Stimulated activated CD8-positive, alpha-beta memory T cell treated with anti-CD3 and anti-CD28 coated beads, Interleukin-12 subunit alpha, Interleukin-12 subunit beta, amount 100 ng/mL, for 4 hours (primary cell): ENCODE measurements around the gene CLDN4.
"Not testable (repeated sequence)": the region's sequence is repeated elsewhere in the genome, so short reads cannot be mapped to it uniquely, and the experiment has no call there.

Experiments used
- DNase-seq: peaks from one replicate; pipeline ENCODE4 v3.0.0-alpha.2; 2020; ENCODE audit warnings: low read depth

Gene CLDN4, protein sequence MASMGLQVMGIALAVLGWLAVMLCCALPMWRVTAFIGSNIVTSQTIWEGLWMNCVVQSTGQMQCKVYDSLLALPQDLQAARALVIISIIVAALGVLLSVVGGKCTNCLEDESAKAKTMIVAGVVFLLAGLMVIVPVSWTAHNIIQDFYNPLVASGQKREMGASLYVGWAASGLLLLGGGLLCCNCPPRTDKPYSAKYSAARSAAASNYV

GRCh38 chr7:73830681-73831583, at the start of gene CLDN4:
CLDN4 (plus strand) TSS chr7:73830996; CDS start chr7:73831202, 206 bp downstream.
- no peak for DNase-seq

- DNase-seq: no peak
Measured at GRCh38 chr7:73786588-73786987, 44.2 kb upstream of the CLDN4 start.

DNA sequence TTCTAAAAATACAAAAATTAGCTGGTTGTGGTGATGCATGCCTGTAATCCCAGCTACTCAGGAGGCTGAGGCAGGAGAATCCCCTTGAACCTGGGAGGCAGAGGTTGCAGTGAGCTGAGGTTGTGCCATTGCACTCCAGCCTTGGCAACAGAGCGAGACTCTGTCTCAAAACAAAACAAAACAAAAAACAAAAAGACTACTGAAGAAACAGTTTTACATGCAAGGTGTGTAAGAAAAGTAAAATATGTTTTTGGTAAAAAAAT, 43.1 kb upstream of the CLDN4 start:
- not testable (repeated sequence) for DNase-seq

DNA sequence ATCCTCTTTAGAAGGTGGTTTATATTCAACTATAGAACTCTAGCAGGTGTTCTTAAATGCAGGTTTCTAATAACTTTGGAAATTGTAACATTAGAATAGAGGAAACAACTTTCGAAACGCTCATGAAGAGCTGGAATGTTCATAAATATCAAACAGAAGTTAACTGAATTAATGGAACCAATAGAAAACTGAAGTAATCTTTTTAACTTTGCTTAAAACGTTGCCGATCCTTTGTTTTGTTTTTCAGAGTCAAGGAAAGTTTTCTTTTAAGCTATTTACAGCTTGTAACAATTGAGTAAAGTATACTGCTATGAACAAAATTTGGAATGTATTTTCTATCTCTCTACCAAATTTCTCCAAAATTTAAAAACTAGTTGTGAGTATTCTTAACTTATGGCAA, 41.7 kb upstream of the CLDN4 start:
- DNase-seq: no peak

- not testable (repeated sequence) for DNase-seq
Measured at GRCh38 chr7:73791170-73791690, 39.6 kb upstream of the CLDN4 start.

- DNase-seq: not testable (repeated sequence)
Measured at GRCh38 chr7:73795188-73795587, 35.6 kb upstream of the CLDN4 start.

- not testable (repeated sequence) for DNase-seq
Measured at GRCh38 chr7:73796656-73797055, 34.1 kb upstream of the CLDN4 start.

- not testable (repeated sequence) for DNase-seq
Measured at GRCh38 chr7:73797176-73797575, 33.6 kb upstream of the CLDN4 start.

DNA sequence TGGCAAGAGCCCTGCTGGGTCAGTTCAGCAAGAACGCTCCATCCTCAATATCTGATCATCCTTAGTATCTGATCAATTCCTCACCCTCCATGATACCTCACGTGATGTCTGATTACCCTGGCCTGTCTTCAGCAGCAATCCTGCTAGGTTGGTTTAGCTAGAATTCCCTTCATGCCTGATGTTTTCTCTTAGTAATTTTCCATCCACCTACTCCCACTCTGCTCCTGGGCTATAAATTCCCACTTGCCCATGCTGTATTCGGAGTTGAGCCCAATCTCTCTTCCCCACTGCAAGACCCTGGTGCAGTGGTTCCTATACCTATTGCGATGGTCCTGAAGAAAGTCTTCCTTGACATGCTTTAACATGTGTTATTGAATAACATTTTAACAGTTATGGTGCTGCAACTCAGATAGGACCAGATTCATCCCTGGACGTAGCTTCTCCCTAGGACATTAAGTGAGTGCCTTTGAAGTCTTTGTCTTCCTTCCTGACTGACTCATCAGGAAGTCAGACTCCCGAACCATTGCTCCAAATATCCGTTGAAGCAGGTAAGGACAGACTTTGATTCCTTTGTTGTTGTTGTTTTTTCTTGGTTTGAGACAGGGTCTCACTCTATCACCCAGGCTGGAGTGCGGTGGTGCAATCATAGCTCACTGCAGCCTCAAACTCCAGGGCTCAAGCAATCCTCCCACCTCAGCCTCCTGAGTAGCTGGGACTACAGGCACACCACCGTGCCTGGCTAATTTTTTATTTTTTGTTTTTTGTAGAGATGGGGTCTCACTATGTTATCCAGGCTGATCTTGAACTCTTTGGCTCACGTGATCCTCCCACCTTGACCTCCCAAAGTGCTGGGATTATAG, 31.3 kb upstream of the CLDN4 start:
- DNase-seq: no peak

- DNase-seq: no peak
Measured at GRCh38 chr7:73801577-73801976, 29.2 kb upstream of the CLDN4 start.

DNA sequence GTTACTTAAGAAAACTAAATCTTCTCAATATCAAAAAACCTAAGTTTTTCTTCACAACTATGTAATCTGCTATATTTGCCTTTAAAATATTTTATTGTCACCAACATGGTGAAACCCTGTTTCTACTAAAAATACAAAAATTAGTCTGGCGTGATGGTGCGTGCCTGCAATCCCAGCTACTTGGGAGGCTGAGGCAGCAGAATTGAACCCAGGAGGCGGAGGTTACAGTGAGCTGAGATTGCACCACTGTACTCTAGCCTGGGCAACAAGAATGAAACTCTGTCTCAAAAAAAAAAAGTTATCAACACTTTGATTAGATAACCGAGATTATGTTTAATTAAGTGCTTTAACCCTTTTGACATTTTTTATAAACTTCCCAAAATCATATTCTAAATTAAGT, 28.3 kb upstream of the CLDN4 start:
- no peak for DNase-seq

GRCh38 chr7:73809467-73809951, 21.3 kb upstream of the CLDN4 start:
- no peak for DNase-seq

GRCh38 chr7:73810998-73811360, 19.8 kb upstream of the CLDN4 start:
- DNase-seq: no peak

DNA sequence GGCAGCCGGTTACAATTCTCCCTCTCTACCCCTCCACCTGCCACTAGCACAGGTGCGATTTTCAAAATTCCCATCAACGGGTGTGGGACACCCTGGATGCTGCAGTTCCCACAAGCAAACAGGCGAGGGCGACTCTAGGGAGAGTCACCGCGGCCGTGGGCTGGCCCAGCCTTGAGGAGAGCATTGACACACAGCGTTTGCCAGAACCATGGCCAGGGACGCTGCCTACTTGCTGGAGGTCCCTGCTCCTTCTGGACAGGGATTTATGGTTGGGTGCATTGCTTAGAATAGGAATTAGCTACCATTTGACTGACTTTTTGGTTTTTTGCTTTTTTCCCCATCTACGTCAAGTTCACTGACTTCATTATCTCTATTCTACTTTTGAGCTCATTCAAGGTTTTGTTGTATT, 19.0 kb upstream of the CLDN4 start:
- DNase-seq: peak; percentile 11

DNA sequence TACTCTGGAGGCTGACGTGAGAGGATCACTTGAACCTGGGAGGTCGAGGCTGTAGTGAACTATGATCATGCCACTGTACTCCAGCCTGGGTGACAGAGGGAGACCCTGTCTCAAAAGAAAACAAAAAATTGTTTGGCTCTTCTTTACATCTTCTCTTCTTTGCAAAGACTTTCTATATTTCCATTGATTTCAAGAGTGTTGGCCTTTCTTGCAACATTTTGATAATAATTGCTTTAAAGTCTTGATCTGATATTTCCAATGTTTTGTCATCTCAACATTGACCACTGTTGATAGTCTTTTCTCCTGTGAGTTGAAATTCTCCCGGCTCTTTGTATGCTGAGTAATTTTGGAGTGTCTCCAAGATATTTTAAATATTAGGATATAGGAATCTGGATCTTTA, 17.8 kb upstream of the CLDN4 start:
- no peak for DNase-seq

DNA sequence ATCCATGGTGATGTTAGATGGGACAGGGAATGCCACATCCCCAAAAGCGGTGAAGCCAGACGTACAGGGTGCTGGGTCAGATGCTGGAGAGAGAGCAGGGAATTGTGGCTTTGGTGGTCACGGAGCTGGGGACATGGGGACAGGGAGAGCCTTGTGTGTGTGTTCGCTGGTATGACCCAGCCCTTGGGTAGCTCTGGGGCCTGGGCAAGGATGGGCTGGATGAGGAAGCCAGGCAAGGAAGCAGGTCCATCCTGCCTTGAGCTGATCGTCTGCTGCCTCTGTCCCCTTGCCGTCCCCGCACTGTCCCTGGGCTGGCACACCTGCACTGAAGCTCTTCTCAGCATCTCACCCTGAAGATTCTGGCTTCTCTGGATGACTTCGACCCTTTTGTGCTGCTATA, 15.4 kb upstream of the CLDN4 start:
- no peak for DNase-seq

- DNase-seq: no peak
Measured at GRCh38 chr7:73817121-73817520, 13.7 kb upstream of the CLDN4 start.

DNA sequence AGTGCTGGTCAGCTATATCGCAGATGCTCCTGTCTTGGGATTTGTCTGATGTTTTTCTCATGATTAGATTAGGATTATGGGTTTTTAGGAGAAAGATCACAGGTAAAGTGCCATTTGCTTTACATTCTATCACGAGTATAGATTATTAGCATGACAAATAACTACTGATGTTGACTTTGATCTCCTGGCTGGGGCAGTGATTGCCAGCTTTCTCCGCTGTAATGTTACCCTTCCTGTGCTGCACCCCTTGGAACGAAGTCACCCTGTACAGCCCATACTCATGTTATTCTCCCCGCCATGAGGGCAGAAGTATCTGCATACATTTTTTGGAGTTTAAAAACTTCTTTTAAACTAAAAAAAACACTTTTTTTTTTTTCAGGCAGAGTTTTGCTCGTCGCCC, 10.8 kb upstream of the CLDN4 start:
- no peak for DNase-seq

- not testable (repeated sequence) for DNase-seq
Measured at GRCh38 chr7:73821597-73822285, 9.1 kb upstream of the CLDN4 start.

DNA sequence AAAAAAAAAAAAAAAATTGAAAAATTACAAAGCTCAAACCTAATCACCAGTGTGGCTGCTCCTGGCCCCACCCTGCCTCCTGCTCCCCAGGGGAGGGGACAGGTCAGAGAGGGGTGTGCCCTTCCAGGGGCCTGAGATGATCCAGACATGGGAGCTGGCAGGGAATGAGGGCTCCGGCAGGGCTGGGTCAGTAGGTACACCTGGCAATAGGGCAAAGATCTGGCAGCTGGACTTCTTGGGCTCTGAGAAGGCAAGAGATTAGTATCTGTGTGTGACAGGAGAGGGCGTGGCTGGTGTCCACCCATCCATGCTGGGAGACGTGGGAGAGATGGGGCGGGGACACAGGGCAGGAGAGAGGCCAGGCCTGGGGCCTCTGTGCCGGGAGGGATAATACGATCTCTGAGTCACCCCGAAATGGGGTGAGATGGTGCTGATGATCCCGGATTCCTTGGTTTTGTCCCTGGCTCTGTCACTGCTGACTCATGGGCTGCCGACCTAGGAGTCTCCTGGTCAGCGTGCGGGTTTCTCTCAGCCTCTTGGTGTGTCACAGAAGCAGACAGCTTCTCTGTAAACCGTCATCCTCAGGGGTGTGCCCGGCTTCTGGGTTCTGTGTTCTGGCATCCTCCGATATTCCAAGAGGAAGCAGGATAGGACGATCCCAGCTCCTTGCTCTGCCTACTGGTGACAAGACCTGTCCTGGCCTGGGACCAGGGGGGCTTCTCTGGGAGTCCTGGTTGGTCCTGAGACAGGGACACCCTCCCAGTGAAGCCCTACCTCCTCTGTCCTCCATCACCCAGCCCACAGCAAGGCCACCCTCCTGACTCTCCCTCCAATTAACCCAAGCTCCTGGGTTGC, 8.2 kb upstream of the CLDN4 start:
- no peak for DNase-seq

DNA sequence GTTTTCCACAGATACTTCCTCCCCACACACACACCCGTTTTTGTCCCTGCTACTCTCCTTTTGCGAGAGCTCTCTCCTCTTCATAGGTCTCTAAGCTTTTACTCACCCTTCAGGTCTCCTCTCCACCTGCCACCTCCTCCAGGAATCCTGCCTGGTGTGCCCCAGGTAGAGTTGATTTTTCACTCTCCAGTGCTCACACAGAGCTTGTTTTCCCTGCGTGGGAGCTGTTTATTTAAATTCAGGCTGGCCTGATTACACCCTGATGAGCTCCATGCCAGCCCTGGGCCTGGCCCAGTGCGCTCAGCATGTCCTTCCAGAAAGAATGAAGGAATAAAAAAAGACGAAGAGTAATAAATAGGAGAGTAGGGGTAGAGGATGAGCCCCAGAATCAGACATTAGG, 7.5 kb upstream of the CLDN4 start:
- DNase-seq: no peak
